ENCODE measurements around the gene TRAF1. TPM values are rescaled to one million over a fixed set of nuclear protein-coding genes. Genes with fewer than 3 reads are reported as not detected.

The TRAF1 gene
- total RNA-seq, 3 donors from 2014 or later = 4.9 to 8.6 (median 7.3) TPM

- H3K36me3 ChIP-seq = no peaks in the 10 kb centered on the region
- H3K27me3 ChIP-seq = no peaks in the 10 kb centered on the region
- no peak overlapping the region for H3K27ac ChIP-seq
- no peak overlapping the region for H3K4me3 ChIP-seq
- intact Hi-C loops (cut with DNase I; ENCODE audit: low total_unique reads) = no loop called here
- no peak for DNase-seq (ENCODE audit: low spot score in 2 of 2)
- TF ChIP-seq, protein P1, sequence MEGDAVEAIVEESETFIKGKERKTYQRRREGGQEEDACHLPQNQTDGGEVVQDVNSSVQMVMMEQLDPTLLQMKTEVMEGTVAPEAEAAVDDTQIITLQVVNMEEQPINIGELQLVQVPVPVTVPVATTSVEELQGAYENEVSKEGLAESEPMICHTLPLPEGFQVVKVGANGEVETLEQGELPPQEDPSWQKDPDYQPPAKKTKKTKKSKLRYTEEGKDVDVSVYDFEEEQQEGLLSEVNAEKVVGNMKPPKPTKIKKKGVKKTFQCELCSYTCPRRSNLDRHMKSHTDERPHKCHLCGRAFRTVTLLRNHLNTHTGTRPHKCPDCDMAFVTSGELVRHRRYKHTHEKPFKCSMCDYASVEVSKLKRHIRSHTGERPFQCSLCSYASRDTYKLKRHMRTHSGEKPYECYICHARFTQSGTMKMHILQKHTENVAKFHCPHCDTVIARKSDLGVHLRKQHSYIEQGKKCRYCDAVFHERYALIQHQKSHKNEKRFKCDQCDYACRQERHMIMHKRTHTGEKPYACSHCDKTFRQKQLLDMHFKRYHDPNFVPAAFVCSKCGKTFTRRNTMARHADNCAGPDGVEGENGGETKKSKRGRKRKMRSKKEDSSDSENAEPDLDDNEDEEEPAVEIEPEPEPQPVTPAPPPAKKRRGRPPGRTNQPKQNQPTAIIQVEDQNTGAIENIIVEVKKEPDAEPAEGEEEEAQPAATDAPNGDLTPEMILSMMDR (IDR thresholded peaks at IDR 0.05) = no peak
- no peak for TF ChIP-seq POLR2AphosphoS5 (IDR thresholded peaks at IDR 0.05)
- TF ChIP-seq POLR2A (IDR thresholded peaks at IDR 0.05) = no peak
- H3K4me1 ChIP-seq = no peaks in the 10 kb centered on the region
- H3K9me3 ChIP-seq = no peaks in the 10 kb centered on the region
Measured at GRCh38 chr9:120863833-120864232, 62.8 kb downstream of the TRAF1 start.

GRCh38 chr9:120862452-120862851 lies 64.1 kb downstream of the TRAF1 start:
- H3K27ac ChIP-seq = no peak overlapping the region
- TF ChIP-seq, protein P1 (IDR thresholded peaks at IDR 0.05) = no peak
- TF ChIP-seq POLR2A (IDR thresholded peaks at IDR 0.05) (no peak), POLR2AphosphoS5 (IDR thresholded peaks at IDR 0.05) (no peak)
- DNase-seq (ENCODE audit: low spot score in 2 of 2) = no peak
- H3K9me3 ChIP-seq = no peaks in the 10 kb centered on the region
- no peaks in the 10 kb centered on the region for H3K27me3 ChIP-seq
- H3K36me3 ChIP-seq = no peaks in the 10 kb centered on the region
- no peak overlapping the region for H3K4me3 ChIP-seq
- no peaks in the 10 kb centered on the region for H3K4me1 ChIP-seq
- intact Hi-C loops (cut with DNase I; ENCODE audit: low total_unique reads) = no loop called here

DNA sequence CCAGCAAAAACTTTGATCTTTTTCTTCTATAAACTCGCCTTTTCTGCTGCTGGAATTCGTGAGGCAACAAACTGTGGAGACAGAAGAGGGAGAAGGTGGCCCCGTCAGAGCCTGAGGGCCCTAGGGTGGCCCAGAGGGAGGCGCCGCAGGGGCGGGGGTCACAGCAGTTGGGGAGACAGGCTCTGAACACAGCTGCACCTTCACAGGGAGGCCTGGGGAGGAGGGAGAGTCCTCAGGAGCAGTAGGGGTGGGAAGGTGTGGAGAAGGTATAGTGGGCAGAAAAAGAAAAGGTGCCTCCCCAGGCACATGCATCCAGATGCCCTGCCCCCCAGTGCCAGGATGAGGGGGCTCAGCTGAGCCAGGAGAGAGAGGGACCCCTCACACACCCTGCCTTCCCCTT lies 64.7 kb downstream of the TRAF1 start:
- Histone ChIP-seq H3K27ac (no peak overlapping the region), H3K4me3 (no peak overlapping the region), H3K9me3 (no peaks in the 10 kb centered on the region), H3K36me3 (no peaks in the 10 kb centered on the region), H3K4me1 (no peaks in the 10 kb centered on the region), H3K27me3 (no peaks in the 10 kb centered on the region)
- intact Hi-C loops (cut with DNase I; ENCODE audit: low total_unique reads) = no loop called here
- no peak for DNase-seq (ENCODE audit: low spot score in 2 of 2)
- TF ChIP-seq POLR2A (IDR thresholded peaks at IDR 0.05) (no peak), POLR2AphosphoS5 (IDR thresholded peaks at IDR 0.05) (no peak)
- TF ChIP-seq, protein P1 (IDR thresholded peaks at IDR 0.05) = no peak

DNA sequence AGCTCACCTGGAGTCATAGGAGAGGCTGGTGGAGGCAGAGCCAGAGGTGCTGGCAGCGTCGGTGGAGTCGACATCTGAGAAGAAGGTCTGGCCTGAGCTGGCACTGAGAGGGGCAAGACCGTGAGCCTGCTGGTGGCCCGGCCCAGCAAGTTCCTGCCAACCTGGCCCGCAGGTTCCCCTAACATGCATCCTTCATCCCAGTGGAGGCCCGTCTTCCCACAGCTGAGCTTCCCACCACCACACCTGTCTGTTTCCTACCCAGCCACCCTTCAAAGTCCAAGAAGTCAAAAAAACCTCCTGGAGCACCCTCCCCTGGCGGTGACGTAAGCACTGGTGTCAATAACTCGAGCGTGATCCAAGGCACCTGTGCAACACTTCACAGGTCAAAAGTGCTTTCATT lies 66.5 kb downstream of the TRAF1 start:
- DNase-seq (ENCODE audit: low spot score in 2 of 2) = no peak
- intact Hi-C loops (cut with DNase I; ENCODE audit: low total_unique reads) = no loop called here
- no peak for TF ChIP-seq POLR2AphosphoS5 (IDR thresholded peaks at IDR 0.05)
- no peak for TF ChIP-seq POLR2A (IDR thresholded peaks at IDR 0.05)
- TF ChIP-seq, protein P1 (IDR thresholded peaks at IDR 0.05) = no peak
- no peaks in the 10 kb centered on the region for H3K4me1 ChIP-seq
- no peak overlapping the region for H3K27ac ChIP-seq
- H3K4me3 ChIP-seq = no peak overlapping the region
- H3K36me3 ChIP-seq = no peaks in the 10 kb centered on the region
- H3K9me3 ChIP-seq = no peaks in the 10 kb centered on the region
- H3K27me3 ChIP-seq = no peaks in the 10 kb centered on the region

DNA sequence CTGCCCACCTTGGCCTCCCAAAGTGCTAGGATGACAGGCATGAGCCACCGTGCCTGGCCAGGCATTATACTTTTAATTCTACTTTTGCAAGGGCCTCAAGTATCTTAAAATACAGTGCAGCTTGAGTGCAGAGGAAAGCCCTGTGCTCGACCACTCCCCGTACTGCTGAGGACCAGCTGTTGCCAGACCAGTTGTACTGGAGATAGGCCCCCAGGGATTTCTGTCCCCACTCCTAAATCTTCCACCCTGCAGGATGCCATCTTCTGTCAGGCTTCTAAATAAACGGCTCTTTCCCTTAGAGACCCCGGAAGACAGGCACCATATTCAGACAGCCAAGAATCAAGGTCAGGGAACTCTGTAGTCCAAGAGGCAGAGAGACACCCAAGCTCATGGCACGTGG lies 67.2 kb downstream of the TRAF1 start:
- TF ChIP-seq POLR2A (IDR thresholded peaks at IDR 0.05) = no peak
- intact Hi-C loops (cut with DNase I; ENCODE audit: low total_unique reads) = no loop called here
- no peaks in the 10 kb centered on the region for H3K36me3 ChIP-seq

GRCh38 chr9:120857902-120858301 lies 68.7 kb downstream of the TRAF1 start:
- H3K36me3 ChIP-seq = no peaks in the 10 kb centered on the region
- H3K4me1 ChIP-seq = no peaks in the 10 kb centered on the region
- intact Hi-C loops (cut with DNase I; ENCODE audit: low total_unique reads) = no loop called here
- H3K9me3 ChIP-seq = no peaks in the 10 kb centered on the region
- TF ChIP-seq POLR2A (IDR thresholded peaks at IDR 0.05) (no peak), POLR2AphosphoS5 (IDR thresholded peaks at IDR 0.05) (no peak)
- TF ChIP-seq, protein P1 (IDR thresholded peaks at IDR 0.05) = no peak
- H3K4me3 ChIP-seq = no peak overlapping the region
- no peak for DNase-seq (ENCODE audit: low spot score in 2 of 2)
- H3K27ac ChIP-seq = no peak overlapping the region
- H3K27me3 ChIP-seq = no peaks in the 10 kb centered on the region

More for the DNA sequence above, 67.2 kb downstream of the TRAF1 start:
- Histone ChIP-seq H3K4me1 (no peaks in the 10 kb centered on the region), H3K27me3 (no peaks in the 10 kb centered on the region), H3K9me3 (no peaks in the 10 kb centered on the region), H3K27ac (no peak overlapping the region), H3K4me3 (no peak overlapping the region)
- DNase-seq (ENCODE audit: low spot score in 2 of 2) = no peak

Data from breast epithelium (tissue), 4 donors.